ENCODE measurements around the gene ITM2C.

The ITM2C gene

DNA sequence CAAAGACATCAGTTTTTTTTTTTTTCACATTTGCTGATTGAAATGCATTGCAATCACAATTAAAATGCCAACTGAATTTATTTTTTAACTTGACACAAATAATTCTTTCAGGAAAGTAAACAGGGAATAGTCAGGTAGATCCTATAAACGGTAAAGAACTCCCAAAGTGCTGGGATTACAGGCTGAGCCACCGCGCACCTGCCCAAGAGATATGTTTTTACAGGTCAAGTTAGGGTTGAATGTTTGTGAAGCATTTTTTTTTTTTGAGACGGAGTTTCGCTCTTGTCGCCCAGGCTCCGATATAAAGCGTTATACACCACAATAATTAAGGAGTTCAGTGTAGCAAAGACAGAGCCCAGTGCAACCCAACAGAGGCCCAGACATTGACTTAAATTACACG, 15.1 kb downstream of the ITM2C start:
- Histone ChIP-seq H3K4me1 (ENCODE audit: insufficient read depth, low read length, poor library complexity, severe bottlenecking) (peaks cover 3% of the 10 kb centered on the region), H4K20me1 (ENCODE audit: insufficient read depth, low read length, poor library complexity, severe bottlenecking) (peaks cover 3% of the 10 kb centered on the region), H3K9me2 (replicated peaks; ENCODE audit: low read depth, low read length) (no peaks in the 10 kb centered on the region), H3K9ac (ENCODE audit: low read depth, low read length, poor library complexity, severe bottlenecking) (no peak overlapping the region), H3K79me2 (ENCODE audit: insufficient read depth, low read length) (no peaks in the 10 kb centered on the region), H2AFZ (ENCODE audit: low read length) (no peak overlapping the region), H3K27me3 (ENCODE audit: insufficient read depth, low read length, poor library complexity, severe bottlenecking) (no peaks in the 10 kb centered on the region), H3F3A (ENCODE audit: low read depth) (0 out of 2 replicates have a peak, but pooled peaks cover 3% of the 10 kb centered on the region), H3K9me3 (ENCODE audit: insufficient read depth, low read depth, low read length) (no peaks in the 10 kb centered on the region), H3K36me3 (ENCODE audit: insufficient read depth, low read length) (peaks cover 48% of the 10 kb centered on the region; the same call in 1 of the 2 replicates), H3K4me2 (ENCODE audit: low read depth, low read length, poor library complexity, severe bottlenecking) (no peak overlapping the region), H3K4me3 (ENCODE audit: low read length, poor library complexity, severe bottlenecking) (no peak overlapping the region)
- TF ChIP-seq, protein P1, sequence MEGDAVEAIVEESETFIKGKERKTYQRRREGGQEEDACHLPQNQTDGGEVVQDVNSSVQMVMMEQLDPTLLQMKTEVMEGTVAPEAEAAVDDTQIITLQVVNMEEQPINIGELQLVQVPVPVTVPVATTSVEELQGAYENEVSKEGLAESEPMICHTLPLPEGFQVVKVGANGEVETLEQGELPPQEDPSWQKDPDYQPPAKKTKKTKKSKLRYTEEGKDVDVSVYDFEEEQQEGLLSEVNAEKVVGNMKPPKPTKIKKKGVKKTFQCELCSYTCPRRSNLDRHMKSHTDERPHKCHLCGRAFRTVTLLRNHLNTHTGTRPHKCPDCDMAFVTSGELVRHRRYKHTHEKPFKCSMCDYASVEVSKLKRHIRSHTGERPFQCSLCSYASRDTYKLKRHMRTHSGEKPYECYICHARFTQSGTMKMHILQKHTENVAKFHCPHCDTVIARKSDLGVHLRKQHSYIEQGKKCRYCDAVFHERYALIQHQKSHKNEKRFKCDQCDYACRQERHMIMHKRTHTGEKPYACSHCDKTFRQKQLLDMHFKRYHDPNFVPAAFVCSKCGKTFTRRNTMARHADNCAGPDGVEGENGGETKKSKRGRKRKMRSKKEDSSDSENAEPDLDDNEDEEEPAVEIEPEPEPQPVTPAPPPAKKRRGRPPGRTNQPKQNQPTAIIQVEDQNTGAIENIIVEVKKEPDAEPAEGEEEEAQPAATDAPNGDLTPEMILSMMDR (conservative IDR thresholded peaks at IDR 0.05; ENCODE audit: low read length) = no peak
- TF ChIP-seq EZH2phosphoT487 (IDR thresholded peaks at IDR 0.05; ENCODE audit: borderline replicate concordance) = no peak

DNA sequence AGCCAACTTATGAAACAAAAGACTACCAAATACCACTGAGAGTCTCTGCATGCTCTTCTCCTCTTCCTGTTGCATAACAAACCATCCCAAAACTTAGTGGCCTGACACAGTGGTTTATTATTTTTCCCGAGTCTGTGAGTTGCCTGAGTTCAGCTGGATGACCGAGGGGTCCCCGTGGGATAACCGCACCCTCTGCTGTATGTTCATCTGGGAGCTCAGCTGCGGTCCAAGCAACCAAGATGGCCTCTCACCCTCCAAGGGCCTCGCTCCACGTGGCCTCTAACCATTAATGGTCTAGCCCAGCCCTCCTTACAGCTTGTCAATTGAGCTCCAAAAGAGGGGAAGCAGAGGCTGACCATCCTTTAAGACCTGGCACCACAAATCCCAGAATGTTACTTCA, 17.1 kb downstream of the ITM2C start:
- Histone ChIP-seq H3K4me2 (ENCODE audit: low read depth, low read length, poor library complexity, severe bottlenecking) (no peak overlapping the region), H3K9me2 (replicated peaks; ENCODE audit: low read depth, low read length) (no peaks in the 10 kb centered on the region), H3K79me2 (ENCODE audit: insufficient read depth, low read length) (no peaks in the 10 kb centered on the region), H3K27me3 (ENCODE audit: insufficient read depth, low read length, poor library complexity, severe bottlenecking) (no peaks in the 10 kb centered on the region), H3K4me3 (ENCODE audit: low read length, poor library complexity, severe bottlenecking) (no peak overlapping the region), H2AFZ (ENCODE audit: low read length) (no peak overlapping the region), H3K9me3 (ENCODE audit: insufficient read depth, low read depth, low read length) (no peaks in the 10 kb centered on the region), H3K4me1 (ENCODE audit: insufficient read depth, low read length, poor library complexity, severe bottlenecking) (peaks cover 3% of the 10 kb centered on the region), H3K36me3 (ENCODE audit: insufficient read depth, low read length) (peaks cover 30% of the 10 kb centered on the region; the same call in 1 of the 2 replicates), H3F3A (ENCODE audit: low read depth) (0 out of 2 replicates have a peak, but pooled peaks cover 3% of the 10 kb centered on the region), H4K20me1 (ENCODE audit: insufficient read depth, low read length, poor library complexity, severe bottlenecking) (no peaks in the 10 kb centered on the region), H3K9ac (ENCODE audit: low read depth, low read length, poor library complexity, severe bottlenecking) (no peak overlapping the region)
- TF ChIP-seq EZH2phosphoT487 (IDR thresholded peaks at IDR 0.05; ENCODE audit: borderline replicate concordance) = no peak
- TF ChIP-seq, protein P1 (conservative IDR thresholded peaks at IDR 0.05; ENCODE audit: low read length) = no peak

DNA sequence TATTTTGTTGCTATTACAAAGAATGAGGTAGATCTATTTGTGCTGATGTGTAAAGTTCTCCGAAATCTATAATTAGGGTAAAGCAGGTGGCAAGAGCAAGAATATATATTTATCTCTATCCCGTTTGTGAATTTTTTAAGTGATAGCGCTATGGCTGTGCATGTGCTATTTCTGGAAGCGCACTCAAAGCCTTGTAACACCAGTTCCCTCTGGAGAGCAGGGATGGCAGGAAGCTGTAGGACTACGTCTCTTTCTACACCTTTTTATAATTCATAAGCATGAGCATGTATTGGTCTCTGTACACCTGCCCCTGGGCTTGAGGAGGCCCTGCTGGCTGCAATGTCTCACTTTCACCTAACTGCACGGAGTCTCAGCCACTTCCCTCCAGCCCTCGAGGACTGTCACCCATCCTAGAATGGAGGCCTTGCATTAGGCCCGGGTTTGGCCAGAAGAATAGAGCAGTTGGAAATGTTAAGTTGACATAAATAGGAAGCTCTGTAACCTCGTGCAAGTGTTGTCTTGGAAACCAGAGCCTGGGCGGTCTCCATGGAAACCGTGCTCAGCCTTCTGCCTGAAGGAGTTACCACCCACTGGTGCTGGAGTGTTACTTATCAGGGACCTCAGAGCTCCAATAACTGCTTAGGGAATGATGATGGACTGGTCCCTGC, 20.9 kb downstream of the ITM2C start:
- H3F3A ChIP-seq (ENCODE audit: low read depth) = no peaks in the 10 kb centered on the region
- H2AFZ ChIP-seq (ENCODE audit: low read length) = no peak overlapping the region
- H3K9ac ChIP-seq (ENCODE audit: low read depth, low read length, poor library complexity, severe bottlenecking) = no peak overlapping the region
- no peaks in the 10 kb centered on the region for H3K79me2 ChIP-seq (ENCODE audit: insufficient read depth, low read length)
- no peaks in the 10 kb centered on the region for H4K20me1 ChIP-seq (ENCODE audit: insufficient read depth, low read length, poor library complexity, severe bottlenecking)
- no peaks in the 10 kb centered on the region for H3K9me3 ChIP-seq (ENCODE audit: insufficient read depth, low read depth, low read length)
- no peaks in the 10 kb centered on the region for H3K27me3 ChIP-seq (ENCODE audit: insufficient read depth, low read length, poor library complexity, severe bottlenecking)
- no peak overlapping the region for H3K4me3 ChIP-seq (ENCODE audit: low read length, poor library complexity, severe bottlenecking)
- no peaks in the 10 kb centered on the region for H3K9me2 ChIP-seq (replicated peaks; ENCODE audit: low read depth, low read length)
- H3K4me2 ChIP-seq (ENCODE audit: low read depth, low read length, poor library complexity, severe bottlenecking) = no peak overlapping the region
- no peaks in the 10 kb centered on the region for H3K36me3 ChIP-seq (ENCODE audit: insufficient read depth, low read length)
- H3K4me1 ChIP-seq (ENCODE audit: insufficient read depth, low read length, poor library complexity, severe bottlenecking) = no peaks in the 10 kb centered on the region
- TF ChIP-seq EZH2phosphoT487 (IDR thresholded peaks at IDR 0.05; ENCODE audit: borderline replicate concordance) = no peak
- TF ChIP-seq, protein P1 (conservative IDR thresholded peaks at IDR 0.05; ENCODE audit: low read length) = no peak
